H9 (cell line): ENCODE measurements around the gene DENND5A. TPM values are rescaled to one million over a fixed set of nuclear protein-coding genes. Genes with fewer than 3 reads are reported as not detected.

ENCODE experiments used
- DNase-seq: peaks from one replicate; pipeline ENCODE4 v3.0.0-alpha.2; 2017
- H2AFZ ChIP-seq: one replicate; pipeline ENCODE4 v1.6.1; 2013; ENCODE audit warnings: mild to moderate bottlenecking, low read length, control low read depth, moderate library complexity
- H2AK5ac ChIP-seq: 2 replicates; pipeline ENCODE4 v1.6.1; 2013; ENCODE audit warnings: low read length, control low read depth, mixed read lengths; ENCODE audit not compliant: insufficient read length
- H2BK120ac ChIP-seq: one replicate; pipeline ENCODE4 v1.6.1; 2013; ENCODE audit warnings: low read depth, mild to moderate bottlenecking, low read length, control low read depth, inconsistent platforms; ENCODE audit not compliant: poor library complexity, severe bottlenecking
- H2BK12ac ChIP-seq: 2 replicates; pipeline ENCODE4 v1.6.1; 2013; ENCODE audit warnings: low read length, control low read depth, mixed read lengths, low read depth; ENCODE audit not compliant: insufficient read length
- H2BK15ac ChIP-seq: 2 replicates; pipeline ENCODE4 v1.6.1; 2013; ENCODE audit warnings: low read depth, low read length, control low read depth
- H2BK20ac ChIP-seq: one replicate; pipeline ENCODE4 v1.6.1; 2013; ENCODE audit warnings: low read depth, mild to moderate bottlenecking, low read length, control low read depth, inconsistent platforms; ENCODE audit not compliant: poor library complexity, severe bottlenecking
- H2BK5ac ChIP-seq: 2 replicates; pipeline ENCODE4 v1.6.1; 2013; ENCODE audit warnings: low read length, control low read depth, mixed read lengths; ENCODE audit not compliant: insufficient read length
- H3K14ac ChIP-seq: 2 replicates; pipeline ENCODE4 v1.6.1; 2013; ENCODE audit warnings: low read length, control low read depth; ENCODE audit not compliant: insufficient read depth
- H3K18ac ChIP-seq: 2 replicates; pipeline ENCODE4 v1.6.1; 2013; ENCODE audit warnings: low read depth, mild to moderate bottlenecking, mixed read lengths, low read length, control low read depth; ENCODE audit not compliant: insufficient read length
- H3K23ac ChIP-seq: 2 replicates; pipeline ENCODE4 v1.6.1; 2013; ENCODE audit warnings: low read length, control low read depth, mixed read lengths, low read depth; ENCODE audit not compliant: insufficient read length
- H3K23me2 ChIP-seq: 2 replicates; pipeline ENCODE4 v1.6.1; 2013; ENCODE audit warnings: low read depth, mild to moderate bottlenecking, mixed read lengths, low read length, control low read depth; ENCODE audit not compliant: insufficient read length, poor library complexity, severe bottlenecking
- H3K27ac ChIP-seq: 2 replicates; pipeline ENCODE4 v1.5.1; 2013; ENCODE audit warnings: low read length, control low read depth, mixed read lengths, low read depth; ENCODE audit not compliant: insufficient read length
- H3K27me3 ChIP-seq: 2 replicates; pipeline ENCODE4 v1.6.1; 2013; ENCODE audit warnings: low read length, control low read depth, inconsistent platforms; ENCODE audit not compliant: insufficient read depth
- H3K4ac ChIP-seq: 2 replicates; pipeline ENCODE4 v1.6.1; 2013; ENCODE audit warnings: low read depth, mild to moderate bottlenecking, control low read depth, inconsistent platforms, low read length, moderate library complexity
- H3K4me1 ChIP-seq: 2 replicates; pipeline ENCODE4 v1.6.1; 2013; ENCODE audit warnings: low read length, control low read depth, inconsistent platforms; ENCODE audit not compliant: insufficient read depth
- H3K4me2 ChIP-seq: 2 replicates; pipeline ENCODE4 v1.6.1; 2013; ENCODE audit warnings: low read length, control low read depth, mixed read lengths; ENCODE audit not compliant: insufficient read length, insufficient read depth
- H3K56ac ChIP-seq: 2 replicates; pipeline ENCODE4 v1.6.1; 2013; ENCODE audit warnings: low read depth, mild to moderate bottlenecking, mixed read lengths, low read length, control low read depth; ENCODE audit not compliant: insufficient read length
- H3K79me1 ChIP-seq: 2 replicates; pipeline ENCODE4 v1.6.1; 2013; ENCODE audit warnings: low read depth, mild to moderate bottlenecking, moderate library complexity, low read length, control low read depth, inconsistent platforms; ENCODE audit not compliant: insufficient read depth, poor library complexity, severe bottlenecking
- H3K79me2 ChIP-seq: 2 replicates; pipeline ENCODE4 v1.6.1; 2013; ENCODE audit warnings: low read length, control low read depth, inconsistent platforms; ENCODE audit not compliant: insufficient read depth
- H3K9ac ChIP-seq: 2 replicates; pipeline ENCODE4 v1.6.1; 2013; ENCODE audit warnings: low read length, control low read depth, mixed read lengths; ENCODE audit not compliant: insufficient read length; ENCODE audit errors: extremely low read depth
- H3K9me3 ChIP-seq: one replicate; pipeline ENCODE4 v1.6.1; 2013; ENCODE audit warnings: low read depth, low read length, inconsistent platforms; ENCODE audit not compliant: control insufficient read depth
- H3T11ph ChIP-seq: one replicate; pipeline ENCODE4 v1.6.1; 2013; ENCODE audit warnings: mild to moderate bottlenecking, low read length, control low read depth, inconsistent platforms
- H4K20me1 ChIP-seq: one replicate; pipeline ENCODE4 v1.6.1; 2013; ENCODE audit not compliant: control insufficient read depth, insufficient read length, insufficient read depth
- H4K5ac ChIP-seq: 2 replicates; pipeline ENCODE4 v1.6.1; 2013; ENCODE audit warnings: low read depth, mild to moderate bottlenecking, mixed read lengths, low read length, control low read depth; ENCODE audit not compliant: insufficient read length
- H4K8ac ChIP-seq: replicated peaks from 2 replicates; pipeline ENCODE4 v1.6.1; 2013; ENCODE audit warnings: low read length, control low read depth, mixed read lengths, low read depth; ENCODE audit not compliant: insufficient read length
- H4K91ac ChIP-seq: 2 replicates; pipeline ENCODE4 v1.6.1; 2013; ENCODE audit warnings: low read depth, mild to moderate bottlenecking, moderate library complexity, mixed read lengths, low read length, control low read depth; ENCODE audit not compliant: insufficient read length
- H3K27ac Mint-ChIP-seq, 3 experiments: 2 replicates in 2 of 3; 3 replicates in 1 of 3; pipeline ENCODE4 v1.8.0; 2020 to 2021; ENCODE audit warnings: mixed read lengths in 3 of 3, mild to moderate bottlenecking in 1 of 3, moderate library complexity in 1 of 3
- H3K27me3 Mint-ChIP-seq: 2 replicates; pipeline ENCODE4 v1.8.0; 2021; ENCODE audit warnings: low read depth, mild to moderate bottlenecking, moderate library complexity, mixed read lengths
- H3K36me3 Mint-ChIP-seq, 3 experiments: 2 replicates in 2 of 3; 3 replicates in 1 of 3; pipeline ENCODE4 v1.8.0; 2020 to 2021; ENCODE audit warnings: low read depth in 3 of 3, mixed read lengths in 3 of 3; ENCODE audit not compliant: insufficient read depth in 1 of 3
- H3K4me1 Mint-ChIP-seq, 2 experiments: 2 replicates each; pipeline ENCODE4 v1.8.0; 2020; ENCODE audit warnings: mixed read lengths in 2 of 2
- H3K4me3 Mint-ChIP-seq, 2 experiments: 2 replicates in 1 of 2; 3 replicates in 1 of 2; pipeline ENCODE4 v1.8.0; 2020 to 2021; ENCODE audit warnings: mild to moderate bottlenecking in 2 of 2, mixed read lengths in 2 of 2, moderate library complexity in 1 of 2
- H3K9me3 Mint-ChIP-seq, 2 experiments: 2 replicates in 1 of 2; 3 replicates in 1 of 2; pipeline ENCODE4 v1.8.0; 2020; ENCODE audit warnings: mild to moderate bottlenecking in 2 of 2, mixed read lengths in 2 of 2, moderate library complexity in 1 of 2
- WGBS: extraction: QIAGEN DNeasy Blood & Tissue Kit; methylation state at CpG from one replicate; pipeline ENCODE4 v1.1.7; 2013; ENCODE audit warnings: missing lambda C conversion rate, low lambda C conversion rate, mixed read lengths; ENCODE audit not compliant: insufficient read length; ENCODE audit errors: extremely low coverage; 5-methylcytosine and 5-hydroxymethylcytosine counted together
- total RNA-seq: library from RNA; stranded (reverse); gene quantifications from 2 replicates; pipeline ENCODE4 v1.2.1, GENCODE V29; 2021
- TF ChIP-seq, protein P1 (sequence below): fragments of 200-600 bp; sonication (generic); conservative IDR thresholded peaks from 3 replicates; pipeline ENCODE4 v1.8.0; 2021; ENCODE audit warnings: antibody characterized with exemption, mild to moderate bottlenecking

The DENND5A gene
- total RNA-seq, 1 experiment from 2014 or later = 59.6 TPM

DNA sequence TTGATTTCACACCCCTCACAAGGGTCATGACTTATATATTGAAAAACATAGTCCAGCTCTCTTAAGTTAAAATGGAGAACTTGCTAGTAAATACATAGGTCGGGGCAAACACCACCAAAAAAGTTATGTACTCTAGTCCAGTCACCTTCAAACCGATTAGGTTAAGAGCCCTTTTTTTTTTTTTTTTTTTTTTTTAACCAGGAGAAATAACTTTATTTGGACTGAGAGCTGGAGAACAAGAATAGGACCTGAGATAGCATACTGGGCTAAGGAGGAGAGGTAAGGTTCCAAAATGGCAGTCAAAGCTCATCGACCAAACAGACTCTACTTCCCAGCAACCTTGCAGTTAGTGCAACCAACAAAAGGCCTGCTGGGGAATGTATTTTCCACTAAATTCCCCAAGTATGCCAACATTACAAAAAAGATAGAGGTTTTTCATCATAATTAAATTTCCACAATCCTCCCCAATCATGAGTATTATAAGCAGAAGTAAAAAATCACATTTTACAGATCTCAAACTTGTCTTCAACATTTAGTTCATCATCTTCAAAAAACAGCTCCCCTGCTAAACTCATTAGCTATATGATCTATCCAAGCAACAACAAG lies 45.4 kb upstream of the DENND5A start:
- Histone ChIP-seq H4K91ac (no peak overlapping the region), H3K27ac (no peak overlapping the region), H3T11ph (no peak overlapping the region), H2BK20ac (no peak overlapping the region), H3K23me2 (peaks cover 7% of the 10 kb centered on the region), H2BK12ac (no peak overlapping the region), H3K56ac (no peak overlapping the region), H2BK5ac (no peak overlapping the region), H2AK5ac (no peak overlapping the region), H3K4ac (no peak overlapping the region), H2AFZ (no peak overlapping the region), H2BK120ac (no peak overlapping the region), H3K27me3 (no peaks in the 10 kb centered on the region), H3K79me1 (peaks cover 4% of the 10 kb centered on the region), H4K8ac (no peak overlapping the region), H3K79me2 (peaks cover 47% of the 10 kb centered on the region; the same call in 1 of the 2 replicates), H3K4me1 (peaks cover 3% of the 10 kb centered on the region; the same call in 1 of the 2 replicates), H2BK15ac (no peak overlapping the region), H3K18ac (no peak overlapping the region), H3K14ac (no peak overlapping the region), H3K9me3 (no peaks in the 10 kb centered on the region), H4K20me1 (no peaks in the 10 kb centered on the region), H3K23ac (no peak overlapping the region), H4K5ac (no peak overlapping the region), H3K4me2 (no peak overlapping the region), H3K9ac (no peak overlapping the region)
- no peaks in the 10 kb centered on the region for H3K27me3 Mint-ChIP-seq
- H3K9me3 Mint-ChIP-seq = no peaks in the 10 kb centered on the region; a peak in 1 of 5 replicates
- H3K36me3 Mint-ChIP-seq = peaks cover 9 to 17% (median 11%) of the 10 kb centered on the region in 3 experiments
- H3K27ac Mint-ChIP-seq = 0 out of 7 replicates have a peak overlapping the region, but pooled peaks of 1 of the 3 experiments have one; percentile 1
- TF ChIP-seq, protein P1, sequence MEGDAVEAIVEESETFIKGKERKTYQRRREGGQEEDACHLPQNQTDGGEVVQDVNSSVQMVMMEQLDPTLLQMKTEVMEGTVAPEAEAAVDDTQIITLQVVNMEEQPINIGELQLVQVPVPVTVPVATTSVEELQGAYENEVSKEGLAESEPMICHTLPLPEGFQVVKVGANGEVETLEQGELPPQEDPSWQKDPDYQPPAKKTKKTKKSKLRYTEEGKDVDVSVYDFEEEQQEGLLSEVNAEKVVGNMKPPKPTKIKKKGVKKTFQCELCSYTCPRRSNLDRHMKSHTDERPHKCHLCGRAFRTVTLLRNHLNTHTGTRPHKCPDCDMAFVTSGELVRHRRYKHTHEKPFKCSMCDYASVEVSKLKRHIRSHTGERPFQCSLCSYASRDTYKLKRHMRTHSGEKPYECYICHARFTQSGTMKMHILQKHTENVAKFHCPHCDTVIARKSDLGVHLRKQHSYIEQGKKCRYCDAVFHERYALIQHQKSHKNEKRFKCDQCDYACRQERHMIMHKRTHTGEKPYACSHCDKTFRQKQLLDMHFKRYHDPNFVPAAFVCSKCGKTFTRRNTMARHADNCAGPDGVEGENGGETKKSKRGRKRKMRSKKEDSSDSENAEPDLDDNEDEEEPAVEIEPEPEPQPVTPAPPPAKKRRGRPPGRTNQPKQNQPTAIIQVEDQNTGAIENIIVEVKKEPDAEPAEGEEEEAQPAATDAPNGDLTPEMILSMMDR = no peak
- DNase-seq = no peak
- no peak overlapping the region for H3K4me3 Mint-ChIP-seq
- H3K4me1 Mint-ChIP-seq = peaks cover 24 to 30% of the 10 kb centered on the region in 2 experiments
- WGBS = no CpG with 5 or more reads among the region's 3 CpGs
